ENCODE measurements around the gene ITGA2B.

DNA sequence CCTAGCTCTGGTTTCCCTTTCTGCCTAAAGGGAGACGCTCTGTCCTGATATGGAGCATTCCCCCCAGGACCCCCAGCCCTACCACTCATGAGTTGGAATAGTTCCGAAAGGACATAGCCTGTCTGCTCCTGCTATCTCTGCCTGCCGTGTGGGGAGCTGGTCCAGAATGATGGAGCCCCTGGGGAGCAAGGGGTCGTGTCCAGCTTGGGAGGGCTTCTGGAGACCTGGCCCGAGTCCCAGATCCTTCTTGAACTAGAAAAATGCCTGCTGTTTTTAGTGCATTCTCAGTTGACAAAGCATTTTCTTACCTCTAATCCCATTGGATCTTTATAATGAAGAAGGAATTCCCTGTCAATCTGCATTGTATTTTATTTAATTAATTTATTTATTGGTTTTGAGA is 53.5 kb downstream of the ITGA2B start:
- TF ChIP-seq CTCF (IDR thresholded peaks at IDR 0.05) (no peak), POLR2A (IDR thresholded peaks at IDR 0.05) (no peak)
